Measurements from ENCODE around the gene ANAPC7. TPM values are rescaled to one million over a fixed set of nuclear protein-coding genes. Genes with fewer than 3 reads are reported as not detected.

Gene ANAPC7
- total and polyA plus RNA-seq, 2 donors from 2014 or later = 31.3 to 47.8 TPM

GRCh38 chr12:110449799-110450497 is 46.4 kb upstream of the ANAPC7 start, which contains the start of gene ARPC3:
ARPC3 (minus strand) TSS chr12:110450337; CDS start chr12:110450260, 77 bp downstream.
- Histone ChIP-seq H3K36me3 (ENCODE audit: control insufficient read depth in 2 of 3, insufficient read depth in 3 of 3, low read length in 3 of 3) (peaks cover 1 to 5% (median 4%) of the 10 kb centered on the region in 3 donors), H3K27me3 (ENCODE audit: control insufficient read depth, insufficient read depth, low read length) (no peaks in the 10 kb centered on the region), H3K4me1 (ENCODE audit: control insufficient read depth in 2 of 3, insufficient read depth in 2 of 3, low read depth in 1 of 3, low read length in 3 of 3) (peaks cover 0 to 2% (median 0%) of the 10 kb centered on the region in 3 donors), H3K27ac (ENCODE audit: low read depth in 2 of 2, low read length in 2 of 2) (peak within 1 kb of the TSS; percentile 93), H3K9me3 (ENCODE audit: control insufficient read depth in 2 of 3, insufficient read depth in 1 of 3, low read length in 3 of 3) (no peaks in the 10 kb centered on the region), H3K4me3 (ENCODE audit: low read length in 3 of 3) (peak within 1 kb of the TSS; percentile 86 to 93 (median 92)), H3K9ac (ENCODE audit: low read length in 3 of 3) (peak within 1 kb of the TSS; percentile 86 to 93 (median 88))
- intact Hi-C loops (cut with DNase I) = no loop called here
- TF ChIP-seq CTCF (IDR thresholded peaks at IDR 0.05; ENCODE audit: borderline replicate concordance, extremely low read depth, insufficient read depth) = peak; percentile 87
- FAIRE-seq (no peak), DNase-seq (peak; percentile 95 to 98 (median 98))

GRCh38 chr12:110444455-110444854 is 40.9 kb upstream of the ANAPC7 start:
- no peak overlapping the region for H3K27ac ChIP-seq (ENCODE audit: low read depth in 2 of 2, low read length in 2 of 2)
- no peak for DNase-seq
- peaks cover 4 to 25% (median 13%) of the 10 kb centered on the region in 3 donors for H3K36me3 ChIP-seq (ENCODE audit: control insufficient read depth in 2 of 3, insufficient read depth in 3 of 3, low read length in 3 of 3)
- no peak for TF ChIP-seq CTCF (IDR thresholded peaks at IDR 0.05; ENCODE audit: borderline replicate concordance, extremely low read depth, insufficient read depth)
- peaks cover 0 to 2% (median 0%) of the 10 kb centered on the region in 3 donors for H3K4me1 ChIP-seq (ENCODE audit: control insufficient read depth in 2 of 3, insufficient read depth in 2 of 3, low read depth in 1 of 3, low read length in 3 of 3)
- H3K27me3 ChIP-seq (ENCODE audit: control insufficient read depth, insufficient read depth, low read length) = no peaks in the 10 kb centered on the region
- no peaks in the 10 kb centered on the region for H3K9me3 ChIP-seq (ENCODE audit: control insufficient read depth in 2 of 3, insufficient read depth in 1 of 3, low read length in 3 of 3)
- H3K4me3 ChIP-seq (ENCODE audit: low read length in 3 of 3) = no peak overlapping the region
- FAIRE-seq = no peak
- no peak overlapping the region for H3K9ac ChIP-seq (ENCODE audit: low read length in 3 of 3)
- intact Hi-C loops (cut with DNase I) = no loop called here

- FAIRE-seq = no peak
- no peak overlapping the region for H3K27ac ChIP-seq (ENCODE audit: low read depth in 2 of 2, low read length in 2 of 2)
- no peaks in the 10 kb centered on the region for H3K27me3 ChIP-seq (ENCODE audit: control insufficient read depth, insufficient read depth, low read length)
- no peaks in the 10 kb centered on the region for H3K9me3 ChIP-seq (ENCODE audit: control insufficient read depth in 2 of 3, insufficient read depth in 1 of 3, low read length in 3 of 3)
- no peak overlapping the region for H3K9ac ChIP-seq (ENCODE audit: low read length in 3 of 3)
- no peak for TF ChIP-seq CTCF (IDR thresholded peaks at IDR 0.05; ENCODE audit: borderline replicate concordance, extremely low read depth, insufficient read depth)
- peaks cover 9 to 31% (median 13%) of the 10 kb centered on the region in 3 donors for H3K36me3 ChIP-seq (ENCODE audit: control insufficient read depth in 2 of 3, insufficient read depth in 3 of 3, low read length in 3 of 3)
- intact Hi-C loops (cut with DNase I) = no loop called here
- no peak for DNase-seq
- no peaks in the 10 kb centered on the region for H3K4me1 ChIP-seq (ENCODE audit: control insufficient read depth in 2 of 3, insufficient read depth in 2 of 3, low read depth in 1 of 3, low read length in 3 of 3)
- H3K4me3 ChIP-seq (ENCODE audit: low read length in 3 of 3) = no peak overlapping the region
These were observed 32.7 kb upstream of the ANAPC7 start for GRCh38 chr12:110436231-110436630.

All from kidney (tissue), 14 donors.